HG03060 (cell line): ENCODE measurements around the gene FAM20B.

Experiments used
- ATAC-seq: cut with Tn5 transposase; IDR thresholded peaks from one replicate; pipeline ENCODE4 v1.9.1; 2021; ENCODE audit warnings: low read depth, moderate number of reproducible peaks; ENCODE audit not compliant: unreplicated experiment

FAM20B gene

DNA sequence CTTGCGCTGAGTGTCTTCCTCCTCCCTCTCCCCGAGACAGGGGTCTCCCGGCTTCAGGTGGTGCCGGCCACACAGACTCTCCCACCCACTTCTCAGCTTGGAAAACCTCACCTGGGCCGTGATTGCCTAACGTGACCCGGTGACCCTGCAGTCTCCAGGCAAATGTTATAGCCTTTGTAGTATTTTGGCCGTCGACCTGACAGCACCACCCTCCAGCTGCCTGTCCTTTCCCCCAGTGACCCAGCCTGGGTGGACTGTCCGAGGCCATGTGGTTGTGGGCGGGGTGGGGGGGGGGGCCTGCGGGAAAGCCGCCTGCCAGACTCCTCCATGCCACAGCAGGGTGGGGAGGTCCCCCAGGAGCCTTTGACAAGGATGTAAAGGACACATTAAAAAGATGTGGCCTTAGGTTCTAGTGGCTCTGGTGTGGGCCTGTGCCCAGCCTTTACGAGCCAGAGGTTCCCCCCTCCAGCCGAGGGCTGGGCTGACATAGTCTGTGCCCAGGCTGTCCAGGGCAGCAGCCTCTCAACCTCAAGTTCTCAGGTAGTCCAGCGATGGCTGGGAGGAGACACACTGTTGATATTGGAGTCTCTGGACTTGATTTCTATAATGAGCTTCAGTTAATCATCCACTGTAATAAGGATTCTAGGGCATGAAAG is 64.3 kb downstream of the FAM20B start:
- ATAC-seq: no peak

DNA sequence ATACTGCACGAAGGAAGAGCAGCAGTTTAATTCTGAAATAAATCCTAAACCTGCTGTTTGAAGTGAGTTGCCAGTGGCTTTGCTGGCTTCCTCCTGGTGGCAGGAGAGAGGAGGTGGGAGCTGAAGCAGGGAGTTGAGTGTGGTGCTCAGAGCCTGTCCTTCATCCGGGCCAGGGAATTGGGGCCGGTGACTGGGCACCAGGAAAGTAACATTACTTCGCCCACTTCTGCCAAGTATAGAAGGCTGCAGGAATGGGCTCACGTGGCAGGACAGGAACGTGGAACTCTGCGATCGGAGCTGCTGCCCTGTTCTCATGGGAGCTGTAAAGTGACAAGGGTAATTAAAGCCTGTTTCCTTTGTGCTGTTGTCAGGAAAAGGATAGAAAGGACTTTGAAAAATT is 64.8 kb downstream of the FAM20B start:
- no peak for ATAC-seq

DNA sequence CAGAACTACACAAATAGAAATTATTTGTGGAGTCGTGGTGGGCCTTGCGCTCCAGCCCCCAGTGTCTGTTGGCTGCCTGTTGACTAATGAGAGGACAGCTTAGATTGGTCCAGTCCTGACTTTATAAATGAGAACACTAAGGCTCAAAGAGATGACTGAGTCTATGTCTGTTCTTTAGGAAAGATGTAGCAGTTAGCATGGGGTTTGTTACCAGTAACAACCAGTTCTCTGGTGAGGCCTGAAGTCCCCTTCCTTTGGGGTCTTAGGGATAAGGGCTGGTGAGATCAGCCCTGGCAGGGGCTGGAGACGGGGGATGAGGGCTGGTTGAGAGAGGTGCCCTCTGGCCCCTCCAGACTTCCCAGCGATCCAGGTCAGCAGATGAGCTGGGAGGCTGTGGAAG is 65.2 kb downstream of the FAM20B start:
- ATAC-seq: no peak

DNA sequence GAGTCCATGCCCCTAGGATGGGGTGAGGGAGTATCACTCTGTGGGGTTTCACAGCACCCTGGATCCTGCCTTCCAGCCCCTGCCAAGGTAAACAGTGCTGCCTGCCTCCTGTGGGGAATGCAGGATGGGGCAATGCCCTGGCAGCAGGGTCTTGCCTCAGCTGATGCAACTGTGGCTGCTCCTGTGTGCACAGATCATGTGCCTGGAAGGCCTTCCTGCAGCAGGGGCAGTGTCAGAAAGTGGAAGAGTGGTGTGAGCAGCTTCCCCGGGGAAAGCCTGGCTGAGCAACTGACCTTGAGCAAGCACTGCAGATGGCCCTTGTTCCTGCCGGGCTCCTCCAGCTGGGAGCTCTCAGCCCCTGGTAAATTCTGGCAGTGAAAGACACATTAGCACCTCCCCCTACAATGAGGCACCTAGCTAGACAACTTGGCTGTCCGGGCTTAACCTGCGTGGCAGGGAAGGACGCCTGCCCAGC is 66.0 kb downstream of the FAM20B start:
- ATAC-seq: no peak

DNA sequence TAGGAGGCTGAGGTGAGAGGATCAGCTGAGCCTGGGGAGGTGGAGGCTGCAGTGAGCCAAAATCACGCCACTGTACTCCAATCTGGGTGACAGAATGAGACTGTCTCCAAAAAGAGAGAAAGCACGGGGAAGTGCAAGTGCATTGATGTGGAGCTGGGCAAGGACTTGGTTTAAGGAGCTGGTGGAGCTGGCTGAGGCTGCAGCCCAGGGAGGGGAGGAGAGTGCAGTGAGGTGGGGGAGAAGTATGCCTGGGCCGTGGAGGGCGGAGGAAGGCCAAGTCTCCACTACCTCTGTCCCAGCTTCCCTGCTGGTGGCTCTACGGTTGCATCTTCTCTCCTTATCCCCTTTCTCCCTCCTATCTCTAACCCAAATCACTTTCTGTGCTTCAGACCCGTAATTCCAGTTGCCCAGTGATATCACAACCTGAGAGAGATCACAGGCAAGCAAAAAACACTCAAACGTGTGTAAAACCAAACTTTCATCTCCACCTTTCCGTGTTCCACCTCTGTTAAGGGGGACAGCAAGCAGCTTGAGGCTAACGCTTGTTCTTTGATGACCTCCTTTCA is 67.3 kb downstream of the FAM20B start:
- ATAC-seq: no peak

DNA sequence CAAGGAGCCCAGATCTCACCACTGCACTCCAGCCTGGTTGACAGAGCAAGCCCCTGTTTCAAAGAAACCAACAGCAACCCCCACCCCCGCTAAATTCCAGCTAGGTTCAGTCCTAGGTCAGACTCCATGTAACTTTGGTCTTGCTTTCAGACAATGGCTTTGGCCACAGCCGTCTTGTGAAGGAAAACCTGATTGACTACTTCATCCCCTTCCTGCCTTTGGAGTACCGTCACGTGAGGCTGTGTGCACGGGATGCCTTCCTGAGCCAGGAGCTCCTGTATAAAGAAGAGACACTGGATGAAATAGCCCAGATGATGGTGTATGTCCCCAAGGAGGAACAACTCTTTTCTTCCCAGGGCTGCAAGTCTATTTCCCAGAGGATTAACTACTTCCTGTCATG is 69.1 kb downstream of the FAM20B start:
- no peak for ATAC-seq

DNA sequence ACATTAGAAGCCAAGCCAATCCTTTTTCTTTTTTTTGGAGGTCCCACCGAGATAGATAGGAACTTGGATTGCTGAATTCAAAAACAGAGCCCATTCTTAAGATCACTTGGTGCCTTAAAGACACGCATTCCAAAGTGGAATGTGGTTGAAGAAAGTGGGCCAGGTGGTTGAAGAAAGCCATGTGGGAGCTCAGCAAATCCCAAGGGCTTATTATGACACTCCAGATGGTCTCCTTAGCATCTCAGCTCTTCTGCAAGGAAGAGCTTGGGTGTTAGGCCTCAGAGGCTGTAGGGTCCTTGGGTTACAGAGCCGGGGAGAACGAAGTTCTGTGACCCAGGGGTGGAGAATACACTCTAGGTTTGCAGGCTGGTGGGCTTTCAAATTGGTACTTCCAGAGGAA is 69.7 kb downstream of the FAM20B start:
- no peak for ATAC-seq

DNA sequence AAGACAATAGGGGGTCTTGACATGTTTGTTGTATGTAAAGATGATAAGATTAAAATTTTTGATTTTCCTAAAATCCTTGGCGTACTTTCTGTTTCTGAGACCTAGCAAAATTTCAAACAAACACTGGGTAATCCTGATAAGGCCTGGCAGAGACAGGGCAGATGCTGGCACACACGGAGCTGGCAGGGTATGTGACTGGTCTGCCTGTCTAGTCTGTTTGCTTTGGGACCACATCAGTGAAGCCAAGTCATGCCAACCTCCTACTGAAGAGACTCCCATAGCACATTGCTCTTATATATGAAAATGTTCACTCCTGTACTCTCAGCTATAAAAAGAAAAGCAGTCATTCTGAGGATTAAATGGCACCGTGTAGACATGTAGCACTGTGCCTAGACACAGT is 70.2 kb downstream of the FAM20B start:
- ATAC-seq: no peak

DNA sequence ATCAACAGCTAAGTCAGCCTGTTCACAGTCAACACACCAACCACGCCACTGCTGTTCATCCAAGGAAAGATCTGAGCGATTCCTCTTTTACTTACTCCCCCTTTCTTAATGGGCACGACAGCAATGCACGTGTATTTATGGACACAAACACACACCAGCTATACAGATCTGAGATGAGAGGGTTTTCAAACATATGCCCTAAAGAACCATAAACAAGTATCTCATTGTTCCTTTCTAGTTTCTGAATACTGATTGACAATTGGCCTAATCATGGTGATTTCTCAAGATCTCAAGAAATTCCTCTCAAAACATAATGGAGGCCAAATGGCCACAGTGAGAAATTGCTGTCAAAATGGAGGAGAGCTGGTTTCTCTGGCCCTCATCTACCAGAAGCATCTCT is 74.2 kb downstream of the FAM20B start:
- no peak for ATAC-seq

DNA sequence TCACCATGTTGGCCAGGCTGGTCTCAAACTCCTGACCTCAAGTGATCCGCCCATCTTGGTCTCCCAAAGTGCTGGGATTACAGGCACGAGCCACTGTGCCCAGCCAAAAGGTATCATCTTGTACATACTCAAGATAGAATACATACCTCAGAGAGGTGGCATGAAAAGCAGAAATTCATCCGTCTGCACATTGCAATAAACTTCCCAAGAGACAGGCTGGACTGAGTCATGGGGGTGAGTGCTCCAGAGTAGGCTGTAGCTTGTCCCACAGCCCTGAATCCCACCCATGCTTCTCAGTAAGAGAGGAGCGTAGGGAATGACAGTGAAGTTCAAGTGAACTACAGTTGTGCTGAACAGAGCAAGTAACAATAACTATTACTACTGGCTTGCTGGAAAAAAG is 75.9 kb downstream of the FAM20B start:
- ATAC-seq: no peak

DNA sequence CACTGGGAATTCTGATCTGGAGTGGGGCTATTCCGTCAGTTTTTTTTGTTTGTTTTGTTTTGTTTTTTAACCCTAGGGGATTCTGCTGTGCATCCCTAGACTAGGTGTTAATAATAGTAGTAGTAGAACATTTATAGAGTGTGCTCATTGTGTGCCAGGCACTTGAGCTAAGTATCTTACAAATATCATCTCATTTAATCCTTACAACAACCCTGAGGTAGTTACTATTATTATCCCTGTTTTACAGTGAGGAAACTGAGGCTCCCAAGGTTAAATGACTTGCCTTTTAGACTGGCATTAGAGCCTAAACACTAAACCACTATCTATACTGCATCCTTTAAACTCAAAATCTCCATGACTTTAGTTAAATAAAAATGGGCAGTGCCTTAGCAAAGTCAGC is 78.3 kb downstream of the FAM20B start:
- no peak for ATAC-seq

DNA sequence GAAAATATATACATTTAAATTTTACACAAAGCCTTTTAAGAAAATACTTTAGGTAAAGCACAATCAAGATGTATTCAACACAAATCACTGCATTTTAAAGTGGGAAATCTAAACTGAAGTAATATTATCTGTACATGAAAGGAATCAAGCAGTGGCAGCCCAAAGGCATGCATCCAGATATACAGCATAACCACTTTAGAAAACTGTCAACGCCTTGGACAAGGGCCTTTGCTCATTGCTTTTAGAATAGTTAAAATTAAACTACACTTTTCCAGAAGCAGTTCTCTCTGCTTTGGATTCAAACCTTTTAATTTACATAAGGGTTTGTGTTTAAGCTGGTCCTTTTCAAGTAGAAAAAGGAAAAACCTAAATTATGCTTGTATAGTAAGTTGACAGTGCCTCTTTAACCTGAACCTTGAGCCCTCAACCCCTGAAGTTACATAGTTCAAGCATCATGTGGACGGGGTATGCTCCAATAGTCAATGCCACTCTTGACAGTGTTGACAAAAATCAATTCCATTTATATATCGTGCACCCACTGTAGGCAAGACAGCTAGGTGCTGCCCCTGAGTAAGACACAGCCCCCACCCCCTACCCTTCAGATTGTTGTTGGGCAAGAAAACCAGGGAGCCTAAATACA is 79.0 kb downstream of the FAM20B start:
- no peak for ATAC-seq

DNA sequence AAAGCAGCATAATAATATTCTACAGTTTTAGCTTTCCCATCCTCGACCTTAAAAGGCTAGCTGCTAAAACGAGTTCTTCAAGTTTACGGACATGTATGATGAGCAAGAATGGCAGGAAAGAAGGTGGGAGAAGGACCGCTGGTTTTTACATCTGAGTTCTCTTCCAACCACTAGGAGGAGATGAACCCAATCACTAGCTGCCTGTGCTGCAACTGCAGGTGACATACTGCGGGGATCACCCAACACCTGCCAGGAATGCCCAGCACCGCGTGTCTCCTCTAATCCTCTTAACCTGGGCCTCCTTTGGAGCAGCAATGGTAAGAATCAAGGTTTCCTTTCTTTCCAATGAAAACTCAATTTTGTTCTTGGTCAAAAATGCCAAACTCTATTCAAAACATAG is 79.7 kb downstream of the FAM20B start:
- no peak for ATAC-seq

DNA sequence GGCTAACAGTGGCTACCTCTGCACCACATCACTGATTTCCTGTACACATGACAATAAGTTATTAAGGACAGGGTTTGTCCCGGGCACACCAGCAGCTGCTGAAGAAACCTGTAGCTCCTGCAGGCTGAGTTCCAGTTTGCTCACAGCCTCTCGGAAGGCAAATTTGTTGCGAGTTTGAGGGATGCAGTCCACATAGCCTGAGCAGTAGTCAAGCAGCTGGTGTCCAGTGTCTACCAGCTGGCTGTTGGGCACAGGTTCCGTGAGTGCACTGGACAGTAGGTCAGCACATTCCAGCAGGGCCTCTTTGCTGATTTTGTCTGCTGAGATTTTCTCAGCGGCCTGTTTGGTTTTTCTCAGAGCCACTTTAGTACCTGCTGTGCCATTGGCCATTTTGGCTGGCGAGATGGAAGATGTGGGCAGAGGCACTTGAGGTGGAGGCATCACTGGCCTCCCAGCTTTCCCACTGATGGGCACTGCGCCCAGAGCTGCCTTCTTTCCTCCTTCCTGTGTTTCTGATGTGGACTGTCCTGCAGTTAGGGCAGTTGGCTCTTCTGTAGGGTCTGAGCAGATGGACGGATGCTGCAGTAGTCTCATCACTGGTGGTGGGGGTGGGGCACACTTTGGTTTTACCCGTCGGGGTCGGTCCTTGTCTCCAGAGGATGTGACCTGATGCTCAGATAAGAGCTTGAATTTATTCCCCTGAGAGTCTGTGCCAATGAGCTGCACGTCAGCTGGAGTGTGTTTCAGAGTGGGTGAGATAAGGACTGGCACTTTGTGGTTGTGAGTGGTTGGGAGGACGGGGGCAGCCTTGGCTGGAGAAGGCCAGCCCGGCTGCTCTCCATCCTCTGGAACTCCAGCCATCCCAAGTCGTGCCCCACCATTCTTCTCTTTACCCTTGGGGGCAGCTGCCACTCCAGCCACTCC is 82.3 kb downstream of the FAM20B start:
- no peak for ATAC-seq

DNA sequence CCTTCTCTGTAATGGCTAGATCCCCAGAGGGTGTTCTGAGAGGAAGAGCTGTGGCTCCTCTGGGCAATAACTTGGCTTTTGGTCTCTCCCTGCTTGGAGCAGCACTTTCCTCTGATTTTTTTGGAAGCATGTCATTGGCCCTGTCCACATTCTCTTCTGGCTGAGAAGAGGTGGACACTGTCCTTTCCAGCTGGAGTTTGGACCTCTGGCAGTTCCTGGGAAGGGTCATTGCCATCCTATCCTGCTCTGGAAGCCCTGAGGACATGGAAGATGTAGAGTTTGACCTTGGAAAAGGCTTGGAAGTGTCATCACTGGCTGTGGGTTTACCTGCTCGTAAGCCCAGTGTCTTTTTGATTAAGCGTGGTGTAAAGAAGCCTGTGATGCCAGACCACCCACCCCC is 83.0 kb downstream of the FAM20B start:
- no peak for ATAC-seq

DNA sequence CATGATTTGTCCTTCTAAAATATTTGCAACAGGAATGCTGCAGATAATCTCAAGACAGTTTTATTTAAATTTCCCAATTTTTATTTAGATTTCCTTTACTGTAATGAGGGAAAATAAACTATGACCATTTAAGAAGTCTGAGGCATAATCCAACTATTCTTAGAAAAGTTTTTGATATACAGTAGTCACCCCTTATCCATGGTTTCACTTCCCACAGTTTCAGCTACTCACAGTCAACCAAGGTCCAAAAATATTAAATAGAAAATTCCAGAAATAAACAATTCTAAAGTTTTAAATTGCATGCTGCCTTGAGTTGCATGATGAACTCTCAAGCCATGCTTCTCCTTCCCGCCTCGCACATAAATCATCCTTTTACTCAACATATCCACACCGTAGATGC is 89.5 kb downstream of the FAM20B start:
- ATAC-seq: no peak

DNA sequence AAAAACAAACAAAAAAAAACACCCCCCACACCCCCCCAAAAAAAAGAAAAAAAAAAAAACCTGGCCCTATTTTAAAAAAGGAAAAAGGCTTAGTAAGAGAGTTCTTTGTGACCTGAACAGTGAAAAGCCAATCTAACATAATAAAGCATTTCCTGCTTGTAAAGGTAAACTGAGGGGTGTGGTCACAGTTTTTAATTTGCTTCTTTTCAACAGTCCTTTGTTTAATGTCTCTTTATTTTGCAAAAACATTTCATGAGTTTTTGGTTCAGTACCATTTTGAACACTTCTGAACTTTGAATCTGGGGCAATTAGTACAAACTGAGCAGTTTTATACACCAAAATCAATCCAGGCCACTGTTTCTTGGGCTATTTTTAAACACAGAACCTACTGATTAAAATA is 93.8 kb downstream of the FAM20B start:
- ATAC-seq: no peak

DNA sequence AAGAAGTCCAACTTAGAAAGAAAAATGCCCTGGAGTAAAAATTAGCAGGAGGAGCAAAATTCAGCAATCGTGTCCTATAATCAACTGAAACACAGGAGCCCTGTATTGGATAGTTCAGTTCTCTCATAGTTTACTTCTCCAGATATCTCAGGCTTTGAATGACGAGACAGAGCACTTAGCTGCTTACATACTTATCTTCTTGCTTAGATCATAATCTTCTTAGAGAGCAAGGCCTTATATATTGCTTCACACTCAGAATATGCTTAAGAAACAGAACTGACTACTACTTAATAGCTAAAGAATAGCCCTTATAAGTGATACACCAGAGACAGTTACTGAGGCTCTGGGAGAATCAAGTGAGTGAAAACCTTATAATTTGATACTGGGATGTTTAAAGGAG is 95.0 kb downstream of the FAM20B start:
- no peak for ATAC-seq

DNA sequence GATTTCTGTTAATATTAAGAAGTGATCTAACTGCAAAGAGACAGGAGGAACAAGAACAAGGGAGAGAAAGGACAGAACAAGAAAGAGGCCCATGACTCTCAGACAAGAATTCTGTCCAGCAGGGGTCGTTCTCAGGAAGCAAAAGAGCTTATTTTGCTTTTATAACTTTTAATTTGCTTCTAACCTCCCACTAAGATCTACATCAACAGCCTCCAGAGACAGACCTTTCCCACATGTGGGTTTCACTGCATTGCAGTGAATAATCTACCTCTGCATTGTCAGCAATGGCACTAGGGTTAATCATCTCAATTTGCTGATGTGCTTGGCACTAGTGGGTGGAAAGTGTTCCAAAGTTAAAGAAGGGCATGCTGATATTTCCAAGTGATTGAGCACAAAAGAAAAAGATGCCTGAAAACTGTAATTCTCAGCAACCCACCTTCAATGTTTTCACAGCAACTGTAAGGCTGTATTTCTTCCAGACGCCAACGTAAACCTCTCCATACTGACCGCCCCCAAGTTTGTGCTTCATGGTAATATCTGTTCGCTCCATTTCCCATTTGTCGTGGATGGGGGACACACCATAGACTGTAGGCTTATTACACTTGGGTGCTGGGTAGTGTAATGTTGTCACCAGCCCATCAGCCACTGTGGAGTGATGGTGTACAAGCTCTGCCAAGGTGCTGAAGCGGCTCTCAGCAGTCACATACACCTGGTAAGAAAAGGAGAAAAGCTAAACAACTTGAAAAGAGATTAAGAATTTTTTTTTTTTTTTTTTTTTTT is 95.7 kb downstream of the FAM20B start:
- no peak for ATAC-seq

DNA sequence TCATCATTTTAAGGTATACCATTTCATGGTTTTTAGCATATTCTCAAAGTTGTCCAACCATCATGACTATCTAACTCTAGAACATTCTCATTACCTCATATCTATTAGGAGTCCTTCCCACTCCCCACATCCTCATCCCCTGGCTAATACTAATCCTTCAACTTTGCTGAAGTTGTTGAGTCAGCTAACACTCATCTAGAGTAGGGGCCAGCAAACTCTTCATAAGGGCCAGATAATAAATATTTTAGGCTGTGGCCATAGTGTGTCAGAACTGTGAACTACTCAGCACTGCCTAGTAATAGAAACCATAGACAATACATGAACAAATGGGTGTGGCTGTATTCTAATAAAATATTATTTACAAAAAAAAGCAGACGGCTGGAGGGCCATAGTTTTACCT is 99.2 kb downstream of the FAM20B start:
- no peak for ATAC-seq
